ENCODE results near the gene TSPAN6.

DNA sequence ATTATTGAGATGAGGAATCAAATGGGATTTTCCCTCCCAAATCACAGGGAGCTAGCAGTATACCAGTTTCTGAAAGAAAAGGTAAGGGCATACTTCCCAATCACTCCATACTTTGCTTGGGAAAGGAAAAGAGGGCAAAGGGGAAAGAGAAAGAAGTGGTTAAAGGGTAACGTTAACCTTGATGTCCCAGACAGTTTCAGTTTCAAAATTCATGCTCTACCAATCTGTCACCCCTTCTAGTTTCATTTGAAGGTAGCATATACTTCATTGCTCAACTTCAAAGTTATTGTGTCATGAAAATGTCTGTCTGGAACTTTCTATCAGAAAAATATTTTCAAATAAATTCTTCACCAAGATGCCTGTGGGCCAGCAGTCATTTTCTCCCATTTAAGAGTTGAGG, 35.8 kb downstream of the TSPAN6 start:
- no peak for TF ChIP-seq POLR2A (IDR thresholded peaks at IDR 0.05)
- TF ChIP-seq, protein P1, sequence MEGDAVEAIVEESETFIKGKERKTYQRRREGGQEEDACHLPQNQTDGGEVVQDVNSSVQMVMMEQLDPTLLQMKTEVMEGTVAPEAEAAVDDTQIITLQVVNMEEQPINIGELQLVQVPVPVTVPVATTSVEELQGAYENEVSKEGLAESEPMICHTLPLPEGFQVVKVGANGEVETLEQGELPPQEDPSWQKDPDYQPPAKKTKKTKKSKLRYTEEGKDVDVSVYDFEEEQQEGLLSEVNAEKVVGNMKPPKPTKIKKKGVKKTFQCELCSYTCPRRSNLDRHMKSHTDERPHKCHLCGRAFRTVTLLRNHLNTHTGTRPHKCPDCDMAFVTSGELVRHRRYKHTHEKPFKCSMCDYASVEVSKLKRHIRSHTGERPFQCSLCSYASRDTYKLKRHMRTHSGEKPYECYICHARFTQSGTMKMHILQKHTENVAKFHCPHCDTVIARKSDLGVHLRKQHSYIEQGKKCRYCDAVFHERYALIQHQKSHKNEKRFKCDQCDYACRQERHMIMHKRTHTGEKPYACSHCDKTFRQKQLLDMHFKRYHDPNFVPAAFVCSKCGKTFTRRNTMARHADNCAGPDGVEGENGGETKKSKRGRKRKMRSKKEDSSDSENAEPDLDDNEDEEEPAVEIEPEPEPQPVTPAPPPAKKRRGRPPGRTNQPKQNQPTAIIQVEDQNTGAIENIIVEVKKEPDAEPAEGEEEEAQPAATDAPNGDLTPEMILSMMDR (IDR thresholded peaks at IDR 0.05 in 4 of 5, conservative IDR thresholded peaks at IDR 0.05 in 1 of 5): no peak

Data from gastrocnemius medialis (tissue), 4 donors.